ENCODE results near the gene HBD. TPM values are rescaled to one million over a fixed set of nuclear protein-coding genes. Genes with fewer than 3 reads are reported as not detected.

The HBD gene
- total RNA-seq, 1 donor from 2014 or later = not detected

GRCh38 chr11:5203366-5203765 is 30.9 kb downstream of the HBD start:
- Mint-ChIP-seq H3K4me1 (ENCODE audit: low read depth, unreplicated experiment) (no peaks in the 10 kb centered on the region), H3K9me3 (ENCODE audit: unreplicated experiment) (no peaks in the 10 kb centered on the region), H3K36me3 (ENCODE audit: low read depth, unreplicated experiment) (no peaks in the 10 kb centered on the region), H3K27ac (ENCODE audit: unreplicated experiment) (no peak overlapping the region), H3K4me3 (ENCODE audit: unreplicated experiment) (no peak overlapping the region), H3K27me3 (ENCODE audit: low read depth, unreplicated experiment) (no peaks in the 10 kb centered on the region)
- DNase-seq (ENCODE audit: low read depth) (no peak), FAIRE-seq (no peak)
- Histone ChIP-seq H3K4me3 (ENCODE audit: insufficient read depth, low read depth, low read length) (no peak overlapping the region), H3K9me3 (ENCODE audit: insufficient read depth, low read depth, low read length) (no peaks in the 10 kb centered on the region), H3K4me1 (ENCODE audit: insufficient read depth, low read length) (no peaks in the 10 kb centered on the region), H3K27ac (ENCODE audit: low read depth, low read length) (no peak overlapping the region), H3K27me3 (ENCODE audit: insufficient read depth, low read length) (no peaks in the 10 kb centered on the region), H3K4me2 (ENCODE audit: low read length) (no peak overlapping the region), H4K20me1 (ENCODE audit: insufficient read depth, low read length) (no peaks in the 10 kb centered on the region), H3K9ac (ENCODE audit: low read length) (no peak overlapping the region), H3K79me2 (ENCODE audit: insufficient read depth, low read length) (no peaks in the 10 kb centered on the region), H2AFZ (ENCODE audit: low read depth, low read length) (no peak overlapping the region), H3K36me3 (ENCODE audit: insufficient read depth, low read length) (no peaks in the 10 kb centered on the region)
- TF ChIP-seq EZH2 (IDR thresholded peaks at IDR 0.05; ENCODE audit: insufficient read depth, low read length) = no peak
- TF ChIP-seq CTCF (IDR thresholded peaks at IDR 0.05; ENCODE audit: insufficient read depth, low read depth, low read length) = no peak

- Histone ChIP-seq H3K4me3 (ENCODE audit: insufficient read depth, low read depth, low read length) (no peak within 1 kb of the TSS), H3K4me1 (ENCODE audit: insufficient read depth, low read length) (no peaks in the 10 kb centered on the region), H3K36me3 (ENCODE audit: insufficient read depth, low read length) (no peaks in the 10 kb centered on the region), H3K4me2 (ENCODE audit: low read length) (no peak within 1 kb of the TSS), H3K9me3 (ENCODE audit: insufficient read depth, low read depth, low read length) (no peaks in the 10 kb centered on the region), H2AFZ (ENCODE audit: low read depth, low read length) (no peak within 1 kb of the TSS), H3K27me3 (ENCODE audit: insufficient read depth, low read length) (no peaks in the 10 kb centered on the region), H3K27ac (ENCODE audit: low read depth, low read length) (no peak within 1 kb of the TSS), H3K9ac (ENCODE audit: low read length) (no peak within 1 kb of the TSS), H4K20me1 (ENCODE audit: insufficient read depth, low read length) (no peaks in the 10 kb centered on the region), H3K79me2 (ENCODE audit: insufficient read depth, low read length) (no peaks in the 10 kb centered on the region)
- DNase-seq (ENCODE audit: low read depth) (no peak), FAIRE-seq (no peak)
- Mint-ChIP-seq H3K27me3 (ENCODE audit: low read depth, unreplicated experiment) (no peaks in the 10 kb centered on the region), H3K9me3 (ENCODE audit: unreplicated experiment) (no peaks in the 10 kb centered on the region), H3K36me3 (ENCODE audit: low read depth, unreplicated experiment) (no peaks in the 10 kb centered on the region), H3K4me3 (ENCODE audit: unreplicated experiment) (no peak within 1 kb of the TSS), H3K27ac (ENCODE audit: unreplicated experiment) (no peak within 1 kb of the TSS), H3K4me1 (ENCODE audit: low read depth, unreplicated experiment) (no peaks in the 10 kb centered on the region)
- no peak for TF ChIP-seq EZH2 (IDR thresholded peaks at IDR 0.05; ENCODE audit: insufficient read depth, low read length)
- TF ChIP-seq CTCF (IDR thresholded peaks at IDR 0.05; ENCODE audit: insufficient read depth, low read depth, low read length) = no peak
These were observed 33.7 kb downstream of the HBD start, which contains the start of gene OR51V1 for GRCh38 chr11:5200582-5200981. TSS of gene OR51V1 (minus strand) at chr11:5200682. CDS start at chr11:5200682, 0 bp downstream.

GRCh38 chr11:5198285-5198684 is 36.0 kb downstream of the HBD start:
- Histone ChIP-seq H3K9ac (ENCODE audit: low read length) (no peak overlapping the region), H3K4me1 (ENCODE audit: insufficient read depth, low read length) (no peaks in the 10 kb centered on the region), H3K27me3 (ENCODE audit: insufficient read depth, low read length) (no peaks in the 10 kb centered on the region), H4K20me1 (ENCODE audit: insufficient read depth, low read length) (no peaks in the 10 kb centered on the region), H3K36me3 (ENCODE audit: insufficient read depth, low read length) (no peaks in the 10 kb centered on the region), H3K79me2 (ENCODE audit: insufficient read depth, low read length) (no peaks in the 10 kb centered on the region), H3K4me2 (ENCODE audit: low read length) (no peak overlapping the region), H2AFZ (ENCODE audit: low read depth, low read length) (no peak overlapping the region), H3K4me3 (ENCODE audit: insufficient read depth, low read depth, low read length) (no peak overlapping the region), H3K27ac (ENCODE audit: low read depth, low read length) (no peak overlapping the region), H3K9me3 (ENCODE audit: insufficient read depth, low read depth, low read length) (no peaks in the 10 kb centered on the region)
- H3K4me1 Mint-ChIP-seq (ENCODE audit: low read depth, unreplicated experiment) = no peaks in the 10 kb centered on the region
- DNase-seq (ENCODE audit: low read depth) (no peak), FAIRE-seq (no peak)
- H3K27me3 Mint-ChIP-seq (ENCODE audit: low read depth, unreplicated experiment) = no peaks in the 10 kb centered on the region
- no peak overlapping the region for H3K27ac Mint-ChIP-seq (ENCODE audit: unreplicated experiment)
- H3K36me3 Mint-ChIP-seq (ENCODE audit: low read depth, unreplicated experiment) = no peaks in the 10 kb centered on the region
- no peak overlapping the region for H3K4me3 Mint-ChIP-seq (ENCODE audit: unreplicated experiment)
- H3K9me3 Mint-ChIP-seq (ENCODE audit: unreplicated experiment) = no peaks in the 10 kb centered on the region
- no peak for TF ChIP-seq CTCF (IDR thresholded peaks at IDR 0.05; ENCODE audit: insufficient read depth, low read depth, low read length)
- TF ChIP-seq EZH2 (IDR thresholded peaks at IDR 0.05; ENCODE audit: insufficient read depth, low read length) = no peak
